Calu3 (cell line): ENCODE measurements around the gene IL17REL. TPM values are rescaled to one million over a fixed set of nuclear protein-coding genes. Genes with fewer than 3 reads are reported as not detected.

ENCODE experiments used
- BruUV-seq: library from RNA; stranded (reverse); fragments of 400-500 nt; replicated peaks from 2 replicates; lab custom pipeline; 2021; lab: Mats Ljungman, UMichigan
- CTCF ChIA-PET: fragments of 300-600 bp; sonication (Branson Sonifier 250); formaldehyde crosslinking; loops from one replicate; lab custom pipeline; 2022; ENCODE audit warnings: antibody characterized with exemption; lab: Charles Lee
- DNase-seq: peaks from one replicate; pipeline ENCODE4 v3.0.0; 2022
- H3K27ac Mint-ChIP-seq: one replicate; pipeline ENCODE4 v1.8.0; 2022; ENCODE audit warnings: mixed read lengths; ENCODE audit not compliant: unreplicated experiment
- H3K27me3 Mint-ChIP-seq: one replicate; pipeline ENCODE4 v1.8.0; 2022; ENCODE audit warnings: mixed read lengths; ENCODE audit not compliant: unreplicated experiment
- H3K36me3 Mint-ChIP-seq: one replicate; pipeline ENCODE4 v1.8.0; 2022; ENCODE audit warnings: mild to moderate bottlenecking, moderate library complexity, mixed read lengths; ENCODE audit not compliant: insufficient read depth, unreplicated experiment
- H3K4me1 Mint-ChIP-seq: one replicate; pipeline ENCODE4 v1.8.0; 2022; ENCODE audit warnings: mild to moderate bottlenecking, low read depth, mixed read lengths; ENCODE audit not compliant: unreplicated experiment
- H3K4me3 Mint-ChIP-seq: one replicate; pipeline ENCODE4 v1.8.0; 2022; ENCODE audit warnings: mild to moderate bottlenecking, low read depth, moderate library complexity, mixed read lengths; ENCODE audit not compliant: unreplicated experiment
- H3K9me3 Mint-ChIP-seq: one replicate; pipeline ENCODE4 v1.8.0; 2022; ENCODE audit warnings: low read depth, mixed read lengths; ENCODE audit not compliant: unreplicated experiment
- intact Hi-C: fragments of 100-400 bp; cut with micrococcal nuclease; formaldehyde crosslinking; loops from one replicate; pipeline ENCODE4 v1.10.0; 2022; ENCODE audit not compliant: unreplicated experiment
- total RNA-seq: library from RNA; stranded (reverse); gene quantifications from 2 replicates; pipeline ENCODE4 v1.2.3, GENCODE V29; 2022
- TF ChIP-seq, protein P1 (sequence below): fragments of 200-600 bp; IDR thresholded peaks from one replicate; pipeline ENCODE4 v1.8.0; 2022; ENCODE audit warnings: antibody characterized with exemption; ENCODE audit not compliant: unreplicated experiment

IL17REL gene
- total RNA-seq, 1 experiment from 2014 or later, result not detected

GRCh38 chr22:50008151-50009040 lies 4.2 kb downstream of the IL17REL start:
- Mint-ChIP-seq H3K36me3 (peaks cover 5% of the 10 kb centered on the region), H3K9me3 (no peaks in the 10 kb centered on the region), H3K4me3 (no peak overlapping the region), H3K27ac (no peak overlapping the region), H3K27me3 (peaks cover 27% of the 10 kb centered on the region), H3K4me1 (peaks cover 23% of the 10 kb centered on the region)
- no peak for DNase-seq
- CTCF ChIA-PET, result no interaction called here
- TF ChIP-seq, protein P1, sequence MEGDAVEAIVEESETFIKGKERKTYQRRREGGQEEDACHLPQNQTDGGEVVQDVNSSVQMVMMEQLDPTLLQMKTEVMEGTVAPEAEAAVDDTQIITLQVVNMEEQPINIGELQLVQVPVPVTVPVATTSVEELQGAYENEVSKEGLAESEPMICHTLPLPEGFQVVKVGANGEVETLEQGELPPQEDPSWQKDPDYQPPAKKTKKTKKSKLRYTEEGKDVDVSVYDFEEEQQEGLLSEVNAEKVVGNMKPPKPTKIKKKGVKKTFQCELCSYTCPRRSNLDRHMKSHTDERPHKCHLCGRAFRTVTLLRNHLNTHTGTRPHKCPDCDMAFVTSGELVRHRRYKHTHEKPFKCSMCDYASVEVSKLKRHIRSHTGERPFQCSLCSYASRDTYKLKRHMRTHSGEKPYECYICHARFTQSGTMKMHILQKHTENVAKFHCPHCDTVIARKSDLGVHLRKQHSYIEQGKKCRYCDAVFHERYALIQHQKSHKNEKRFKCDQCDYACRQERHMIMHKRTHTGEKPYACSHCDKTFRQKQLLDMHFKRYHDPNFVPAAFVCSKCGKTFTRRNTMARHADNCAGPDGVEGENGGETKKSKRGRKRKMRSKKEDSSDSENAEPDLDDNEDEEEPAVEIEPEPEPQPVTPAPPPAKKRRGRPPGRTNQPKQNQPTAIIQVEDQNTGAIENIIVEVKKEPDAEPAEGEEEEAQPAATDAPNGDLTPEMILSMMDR, result no peak
- intact Hi-C loops, result no loop called here
- BruUV-seq, result no TSS peak

GRCh38 chr22:50007057-50007511 lies 5.5 kb downstream of the IL17REL start:
- TF ChIP-seq, protein P1, result no peak
- Mint-ChIP-seq H3K4me3 (no peak overlapping the region), H3K27ac (no peak overlapping the region), H3K36me3 (peaks cover 5% of the 10 kb centered on the region), H3K27me3 (peaks cover 14% of the 10 kb centered on the region), H3K4me1 (peaks cover 19% of the 10 kb centered on the region), H3K9me3 (no peaks in the 10 kb centered on the region)
- BruUV-seq, result no TSS peak
- DNase-seq, result no peak
- intact Hi-C loops, result no loop called here
- CTCF ChIA-PET, result no interaction called here

GRCh38 chr22:50004918-50005317 lies 7.6 kb downstream of the IL17REL start:
- no TSS peak for BruUV-seq
- no peak for DNase-seq
- no peaks in the 10 kb centered on the region for H3K27me3 Mint-ChIP-seq
- no peak overlapping the region for H3K4me3 Mint-ChIP-seq
- peak overlapping the region; percentile 48 for H3K27ac Mint-ChIP-seq
- TF ChIP-seq, protein P1, result no peak
- peaks cover 9% of the 10 kb centered on the region for H3K36me3 Mint-ChIP-seq
- CTCF ChIA-PET, result no interaction called here
- peaks cover 10% of the 10 kb centered on the region for H3K4me1 Mint-ChIP-seq
- no peaks in the 10 kb centered on the region for H3K9me3 Mint-ChIP-seq
- intact Hi-C loops, result no loop called here

DNA sequence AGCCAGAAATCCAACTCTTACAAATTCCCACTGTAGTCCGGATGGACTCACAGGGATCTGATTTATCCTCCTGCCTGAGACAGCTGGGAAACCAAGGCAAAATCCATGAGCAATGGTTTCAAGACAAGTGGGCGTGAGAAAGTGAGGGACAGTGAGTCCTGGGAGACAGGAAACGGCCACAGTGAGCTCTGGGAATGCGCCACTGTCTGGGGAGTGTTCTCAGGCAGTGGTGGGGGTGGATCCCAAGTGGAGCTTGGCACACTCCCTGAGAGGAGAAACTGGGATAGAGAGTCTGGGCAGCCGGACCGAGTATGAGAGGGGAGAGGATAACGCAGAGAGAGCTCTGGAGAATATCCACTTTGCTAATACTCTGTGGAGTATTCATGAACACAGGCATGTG lies 9.8 kb downstream of the IL17REL start:
- no peak overlapping the region for H3K27ac Mint-ChIP-seq

More for the DNA sequence above, 9.8 kb downstream of the IL17REL start:
- peaks cover 15% of the 10 kb centered on the region for H3K36me3 Mint-ChIP-seq
- intact Hi-C loops, result no loop called here
- DNase-seq, result no peak
- no peak overlapping the region for H3K4me3 Mint-ChIP-seq
- peaks cover 10% of the 10 kb centered on the region for H3K4me1 Mint-ChIP-seq
- H3K9me3 Mint-ChIP-seq, result no peaks in the 10 kb centered on the region
- CTCF ChIA-PET, result interaction anchor here (0.8 kb wide), 1 partner anchor 27 kb away, joined by 3 read pairs; no protein-coding TSS in a partner anchor
- TF ChIP-seq, protein P1, result no peak
- BruUV-seq, result no TSS peak
- no peaks in the 10 kb centered on the region for H3K27me3 Mint-ChIP-seq
